Prostate gland (tissue), 2 donors: ENCODE data around the gene NKX3-2. TPM values are rescaled to one million over a fixed set of nuclear protein-coding genes. Genes with fewer than 3 reads are reported as not detected.

ENCODE experiments used
- DNase-seq: peaks from one replicate; pipeline ENCODE4 v3.0.0-alpha.2; 2019; ENCODE audit warnings: low spot score
- H3K27ac ChIP-seq, 2 donors: fragments of 200-600 bp; sonication (generic); 2 replicates each; pipeline ENCODE4 v1.5.1; 2017 to 2019
- H3K27me3 ChIP-seq: fragments of 200-600 bp; sonication (generic); replicated peaks from 2 replicates; pipeline ENCODE4 v1.5.1; 2019; ENCODE audit not compliant: insufficient read depth
- H3K36me3 ChIP-seq, 2 donors: fragments of 200-600 bp; sonication (generic); 1 replicate in 1 of 2; 2 replicates in 1 of 2; pipeline versions ENCODE4 v1.5.1 to v1.8.1; 2017 to 2019
- H3K4me1 ChIP-seq: fragments of 200-600 bp; sonication (generic); replicated peaks from 2 replicates; pipeline ENCODE4 v1.5.1; 2019
- H3K4me3 ChIP-seq, 2 donors: fragments of 200-600 bp; sonication (generic); 2 replicates each; pipeline ENCODE4 v1.5.1; 2017 to 2019
- H3K9me3 ChIP-seq: fragments of 200-600 bp; sonication (generic); 2 replicates; pipeline ENCODE4 v1.5.1; 2017
- CTCF ChIP-seq, 4 experiments: fragments of 200-600 bp in 2 of 4; fragments of 450-650 bp in 2 of 4; sonication (generic) in 2 of 4; IDR thresholded peaks; 1 replicate in 3 of 4; 2 replicates in 1 of 4; pipeline ENCODE4 v1.5.1; 2016 to 2019; ENCODE audit warnings: antibody characterized with exemption in 4 of 4, mild to moderate bottlenecking in 2 of 4, moderate library complexity in 2 of 4
- POLR2A ChIP-seq: fragments of 450-650 bp; IDR thresholded peaks from one replicate; pipeline ENCODE4 v1.6.1; 2016; ENCODE audit warnings: antibody characterized with exemption, mild to moderate bottlenecking
- POLR2AphosphoS5 ChIP-seq: sonication (generic); formaldehyde crosslinking; IDR thresholded peaks from one replicate; pipeline ENCODE4 v1.6.1; 2017; ENCODE audit warnings: antibody characterized with exemption
- WGBS: methylation state at CpG from one replicate; pipeline ENCODE4 v1.1.5; 2018; 5-methylcytosine and 5-hydroxymethylcytosine counted together
- intact Hi-C: fragments of 100-400 bp; cut with DNase I; formaldehyde crosslinking; loops from one replicate; pipeline ENCODE4 v1.14.2; 2022
- total RNA-seq, 2 donors: library from RNA; depleted of rRNA; stranded (reverse); fragments of >200 nt; gene quantifications; one replicate each; pipeline ENCODE4 v1.1.0, GENCODE V29; 2016

NKX3-2 gene
- total RNA-seq, 2 donors from 2014 or later, result 0.36 TPM; not detected in 1

GRCh38 chr4:13537011-13537831, 7.1 kb downstream of the NKX3-2 start:
- H3K4me1 ChIP-seq, result no peaks in the 10 kb centered on the region
- intact Hi-C loops, result no loop called here
- H3K27me3 ChIP-seq, result peaks cover 74% of the 10 kb centered on the region
- H3K4me3 ChIP-seq, result no peak overlapping the region
- no peaks in the 10 kb centered on the region for H3K9me3 ChIP-seq
- 22% methylated on average over 34 of the region's 34 CpGs for WGBS
- H3K27ac ChIP-seq, result no peak overlapping the region
- H3K36me3 ChIP-seq, result no peaks in the 10 kb centered on the region
- DNase-seq, result no peak
- TF ChIP-seq CTCF (IDR thresholded peaks at IDR 0.05), result no peak
- TF ChIP-seq POLR2A, result no peak
- no peak for TF ChIP-seq POLR2AphosphoS5

- TF ChIP-seq POLR2AphosphoS5 (no peak), CTCF (IDR thresholded peaks at IDR 0.05) (no peak), POLR2A (no peak)
- Histone ChIP-seq H3K9me3 (no peaks in the 10 kb centered on the region), H3K4me1 (no peaks in the 10 kb centered on the region), H3K27me3 (peaks cover 75% of the 10 kb centered on the region), H3K27ac (no peak overlapping the region), H3K4me3 (no peak overlapping the region), H3K36me3 (no peaks in the 10 kb centered on the region)
- intact Hi-C loops, result no loop called here
- DNase-seq, result no peak
- WGBS, result 27% methylated on average over 6 of the region's 6 CpGs
These were observed 7.7 kb downstream of the NKX3-2 start for GRCh38 chr4:13536607-13537006.

- intact Hi-C loops, result no loop called here
- DNase-seq, result no peak
- TF ChIP-seq CTCF (IDR thresholded peaks at IDR 0.05), result no peak
- no peak for TF ChIP-seq POLR2AphosphoS5
- no peak for TF ChIP-seq POLR2A
- Histone ChIP-seq H3K9me3 (no peaks in the 10 kb centered on the region), H3K27me3 (peaks cover 75% of the 10 kb centered on the region), H3K36me3 (no peaks in the 10 kb centered on the region), H3K27ac (no peak overlapping the region), H3K4me1 (no peaks in the 10 kb centered on the region), H3K4me3 (no peak overlapping the region)
- WGBS, result 5% methylated on average over 39 of the region's 39 CpGs
These were observed 8.5 kb downstream of the NKX3-2 start for GRCh38 chr4:13535708-13536361.

GRCh38 chr4:13535118-13535517, 9.2 kb downstream of the NKX3-2 start:
- intact Hi-C loops, result no loop called here
- Histone ChIP-seq H3K27me3 (peaks cover 71% of the 10 kb centered on the region), H3K4me3 (no peak overlapping the region), H3K27ac (no peak overlapping the region), H3K4me1 (no peaks in the 10 kb centered on the region), H3K36me3 (no peaks in the 10 kb centered on the region), H3K9me3 (no peaks in the 10 kb centered on the region)
- no peak for DNase-seq
- WGBS, result 10% methylated on average over 18 of the region's 18 CpGs
- TF ChIP-seq POLR2A, result no peak
- no peak for TF ChIP-seq CTCF (IDR thresholded peaks at IDR 0.05)
- no peak for TF ChIP-seq POLR2AphosphoS5
